NCI-H1436 (cell line): ENCODE data around the gene TOM1L1.

Experiments used
- DNase-seq: peaks from one replicate; lab custom pipeline; 2025; lab: John Stamatoyannopoulos, UW

Gene TOM1L1

GRCh38 chr17:54899201-54899600 is 1.5 kb upstream of the TOM1L1 start:
- DNase-seq = no peak

- peak; percentile 56 for DNase-seq
Measured at GRCh38 chr17:54899721-54900456, 763 bp upstream of the TOM1L1 start.

GRCh38 chr17:54901230-54901822 is 674 bp downstream of the TOM1L1 start:
- peak; percentile 74 for DNase-seq

- DNase-seq = no peak
Measured at GRCh38 chr17:54902017-54902416, 1.4 kb downstream of the TOM1L1 start.

GRCh38 chr17:54902611-54903010 is 2.0 kb downstream of the TOM1L1 start:
- DNase-seq = no peak

- DNase-seq = no peak
Measured at GRCh38 chr17:54903375-54903774, 2.7 kb downstream of the TOM1L1 start.

DNA sequence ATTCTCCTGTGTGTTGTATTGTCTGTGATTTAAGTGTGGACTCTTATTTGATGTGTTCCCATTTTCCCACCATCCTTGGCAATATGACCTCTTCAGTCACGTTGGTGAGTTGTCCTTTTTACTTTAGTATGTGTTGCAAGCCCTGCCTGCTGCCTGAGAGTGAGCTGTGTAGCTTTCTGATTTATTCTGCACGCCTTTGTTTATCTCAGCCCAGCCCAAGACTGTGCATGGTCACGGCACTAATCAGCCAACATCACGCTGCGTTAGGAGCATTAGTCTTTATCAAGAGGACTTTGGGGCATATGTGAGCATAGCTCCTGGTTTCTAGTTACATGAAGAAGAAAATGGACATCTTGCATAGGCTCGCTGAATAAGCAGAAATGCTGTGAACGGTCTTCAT is 6.0 kb downstream of the TOM1L1 start:
- no peak for DNase-seq

- DNase-seq = no peak
Measured at GRCh38 chr17:54907376-54907775, 6.7 kb downstream of the TOM1L1 start.

GRCh38 chr17:54909766-54910165 is 9.1 kb downstream of the TOM1L1 start:
- no peak for DNase-seq

DNA sequence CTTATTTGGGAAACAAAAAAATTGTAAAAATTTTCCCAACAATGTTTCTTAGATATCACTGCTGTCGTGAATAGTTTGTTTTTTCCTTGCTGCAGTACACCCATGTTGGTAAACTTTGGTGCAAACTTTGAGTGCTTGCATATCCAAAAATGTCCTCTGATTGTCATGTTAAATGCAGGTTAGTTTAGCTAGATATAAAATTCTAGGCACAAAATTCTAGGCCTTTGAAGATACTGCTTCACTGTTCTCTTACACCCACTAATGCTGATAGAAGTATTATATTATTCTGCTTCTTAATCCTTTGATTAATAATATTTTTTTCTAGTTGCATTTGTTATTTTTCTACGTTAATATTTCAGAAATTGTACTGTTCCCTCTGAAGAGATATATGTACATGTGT is 16.1 kb downstream of the TOM1L1 start:
- DNase-seq = no peak

DNA sequence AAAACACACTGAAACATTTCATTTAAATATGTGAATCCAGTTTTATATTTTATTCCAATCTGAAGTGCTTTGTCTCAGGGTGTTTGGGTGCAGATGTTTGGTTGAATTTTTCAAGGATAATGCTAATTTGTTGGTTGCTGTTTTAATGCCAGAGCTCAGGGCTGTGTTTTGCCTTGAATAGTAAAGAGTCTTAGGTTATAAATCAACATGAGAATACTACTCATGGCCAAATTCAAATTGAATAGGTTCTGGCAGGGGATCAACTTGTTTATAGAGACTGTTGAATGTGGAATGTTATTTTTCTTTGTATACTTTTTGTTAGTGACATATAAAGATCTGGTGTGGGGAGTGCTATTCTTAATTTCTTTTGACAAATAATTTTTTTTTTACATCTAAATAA is 18.8 kb downstream of the TOM1L1 start:
- DNase-seq = no peak

DNA sequence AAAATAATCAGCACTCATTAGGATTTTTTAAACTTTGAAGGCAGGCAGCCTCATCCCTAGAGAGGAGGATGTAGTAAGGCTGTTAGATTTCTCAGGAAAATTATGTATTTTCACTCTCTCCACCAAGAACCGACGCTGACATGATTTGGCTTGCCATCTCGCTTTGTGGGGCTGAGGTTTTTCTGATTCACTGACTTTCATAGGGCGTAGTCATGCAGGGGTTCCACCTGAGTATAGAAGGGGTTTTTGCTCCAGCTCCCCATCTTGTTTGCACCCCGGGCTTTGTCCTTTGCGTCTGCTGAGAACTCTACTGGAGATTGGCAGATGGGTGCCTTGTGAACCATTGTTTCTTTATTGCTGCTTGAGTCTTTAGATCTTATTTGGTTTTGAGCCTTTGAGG is 20.2 kb downstream of the TOM1L1 start:
- no peak for DNase-seq

DNA sequence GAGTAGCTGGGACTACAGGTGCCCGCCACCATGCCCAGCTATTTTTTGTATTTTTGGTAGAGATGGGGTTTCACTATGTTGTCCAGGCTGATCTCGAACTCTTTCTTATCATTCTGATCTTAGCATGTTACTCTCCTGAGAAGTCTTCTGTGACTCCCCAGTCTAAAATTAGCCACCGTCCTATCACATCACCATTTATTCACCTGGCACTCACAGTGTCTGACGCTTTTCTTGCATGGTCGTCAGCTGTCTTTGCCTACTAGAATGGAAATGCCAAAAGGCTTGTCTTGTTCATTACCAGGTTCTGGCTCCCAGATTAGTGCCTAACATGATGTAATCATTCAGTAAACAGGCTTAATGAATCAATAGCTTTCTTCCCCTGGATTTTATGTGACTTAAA is 23.8 kb downstream of the TOM1L1 start:
- no peak for DNase-seq

- no peak for DNase-seq
Measured at GRCh38 chr17:54927525-54927924, 26.9 kb downstream of the TOM1L1 start.

DNA sequence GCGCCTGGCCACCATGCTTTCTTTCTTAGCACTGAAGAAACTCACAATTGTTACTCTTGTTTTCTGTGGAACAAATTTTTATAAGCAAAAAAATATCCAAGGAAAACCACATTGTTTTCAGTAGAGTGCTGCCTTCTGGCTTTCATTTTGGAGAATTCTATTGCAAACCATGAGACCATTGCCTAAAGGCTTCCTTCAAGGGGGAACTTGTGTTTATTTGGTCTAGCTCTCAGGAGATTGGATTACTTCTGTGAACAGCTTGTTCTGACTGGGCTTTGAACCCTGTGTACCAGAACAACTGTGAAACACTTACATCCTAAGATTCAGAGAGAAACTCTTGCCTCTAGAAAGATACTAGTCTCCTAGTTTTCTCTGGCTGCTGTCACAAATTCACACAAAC is 32.1 kb downstream of the TOM1L1 start:
- DNase-seq = no peak

DNA sequence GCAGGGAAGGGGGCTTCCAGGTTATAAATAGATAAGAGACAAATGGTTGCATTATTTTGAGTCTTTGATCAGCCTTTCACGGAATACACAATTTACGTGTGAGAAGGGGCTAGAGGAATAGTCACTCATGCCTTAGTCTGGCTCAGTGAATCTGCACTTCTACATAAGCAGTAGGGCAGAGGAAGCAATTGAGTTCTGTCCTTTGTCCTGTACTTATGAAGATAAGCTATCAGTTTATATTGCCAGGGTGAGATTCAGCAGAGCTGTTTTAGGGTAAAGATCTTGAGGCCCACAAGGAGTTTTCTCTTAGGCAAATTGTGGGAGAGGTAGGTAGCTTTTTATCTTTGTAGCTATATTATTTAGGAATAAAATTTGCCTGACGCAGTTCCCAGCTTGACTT is 33.3 kb downstream of the TOM1L1 start:
- DNase-seq = no peak

DNA sequence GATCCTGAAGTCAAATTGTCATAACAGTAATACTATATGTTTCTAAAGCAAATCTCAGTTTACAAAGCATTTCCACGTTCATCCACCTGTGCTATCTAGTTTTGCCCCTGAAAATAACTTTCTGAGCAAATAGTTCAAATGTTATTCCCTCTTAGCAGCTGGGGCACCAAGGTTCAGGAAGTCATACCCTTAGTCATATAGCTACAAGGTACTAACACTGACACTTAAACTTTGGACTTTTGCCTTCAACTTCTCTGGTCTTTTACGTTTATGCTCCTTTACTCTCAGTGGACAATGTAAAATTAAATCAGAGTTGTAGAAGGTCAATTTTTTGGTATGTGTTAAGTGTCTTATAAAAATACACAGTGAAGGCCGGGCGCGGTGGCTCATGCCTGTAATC is 34.8 kb downstream of the TOM1L1 start:
- no peak for DNase-seq

DNA sequence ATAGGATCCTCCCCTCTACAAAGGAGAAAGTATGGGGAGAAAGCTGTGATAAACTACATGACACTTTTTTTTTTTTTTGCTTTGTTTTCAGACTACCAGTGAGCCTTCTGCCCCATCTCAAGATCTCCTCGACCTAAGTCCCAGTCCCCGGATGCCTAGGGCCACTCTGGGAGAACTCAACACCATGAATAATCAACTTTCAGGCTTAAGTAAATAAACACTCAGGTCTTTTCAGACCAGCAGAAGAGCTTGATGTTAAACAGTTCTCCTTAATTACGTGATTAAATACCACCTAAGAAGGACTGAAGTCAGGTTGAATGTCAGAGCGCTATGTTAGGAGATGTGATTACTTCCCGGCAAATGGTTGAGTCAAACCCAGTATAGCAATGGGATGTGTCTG is 36.4 kb downstream of the TOM1L1 start:
- no peak for DNase-seq

DNA sequence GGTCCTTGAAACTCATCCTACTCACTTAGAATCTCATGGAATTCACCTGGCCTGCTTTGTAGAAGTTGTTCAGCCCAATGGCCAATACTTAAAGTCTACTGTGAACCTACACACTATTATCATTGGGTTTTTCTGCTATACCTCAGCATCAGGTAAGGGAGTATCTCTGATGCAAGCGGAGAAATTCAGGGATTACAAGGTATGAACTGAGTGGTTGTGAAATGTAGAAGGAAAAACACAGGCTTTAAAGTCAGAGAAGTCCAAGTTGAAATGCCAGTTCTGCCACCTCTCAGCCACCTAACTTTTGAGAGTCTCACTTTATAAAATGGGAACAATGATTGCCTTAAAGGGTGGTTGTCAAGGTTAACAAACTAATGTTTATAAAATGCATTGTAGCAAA is 36.8 kb downstream of the TOM1L1 start:
- DNase-seq = no peak

DNA sequence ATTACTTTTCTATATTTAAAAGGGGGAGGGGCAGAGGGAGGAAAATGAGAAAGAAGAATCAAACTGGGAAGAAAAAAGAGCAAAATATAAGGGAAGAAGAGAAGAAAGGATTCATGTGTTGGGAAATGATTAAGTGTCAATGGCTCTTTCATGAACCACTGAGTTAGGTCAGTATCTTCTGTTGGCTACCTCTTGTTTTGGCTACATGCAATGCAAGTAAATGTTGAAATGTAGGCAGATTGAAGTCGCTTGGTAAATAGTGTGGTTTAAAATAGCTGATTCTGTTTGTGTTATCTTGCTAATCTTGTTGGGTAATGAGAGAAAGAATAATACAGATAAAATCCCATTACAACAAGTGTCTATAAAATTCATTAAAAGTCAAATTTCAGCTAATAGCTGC is 40.6 kb downstream of the TOM1L1 start:
- no peak for DNase-seq

- no peak for DNase-seq
Measured at GRCh38 chr17:54944796-54945195, 44.1 kb downstream of the TOM1L1 start.

DNA sequence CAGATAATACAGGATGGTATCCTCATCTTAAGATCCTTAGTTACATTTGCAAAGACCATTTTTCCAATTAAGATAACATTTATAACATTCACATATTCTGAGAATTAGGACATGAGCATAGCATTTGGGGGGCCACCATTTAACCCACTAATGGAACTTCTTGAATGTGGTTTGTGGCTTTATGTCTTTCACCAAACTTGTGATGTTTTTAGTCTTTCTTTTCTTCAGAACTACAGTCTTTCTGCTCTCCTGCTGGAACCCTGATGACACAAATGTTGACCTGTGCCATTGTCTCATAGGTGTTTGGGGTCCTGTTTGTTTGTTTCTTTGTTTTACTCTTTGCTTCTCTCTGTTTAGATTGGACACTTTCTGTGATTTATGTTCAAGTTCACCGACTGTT is 44.6 kb downstream of the TOM1L1 start:
- DNase-seq = no peak

- DNase-seq = no peak
Measured at GRCh38 chr17:54945671-54946070, 45.0 kb downstream of the TOM1L1 start.

GRCh38 chr17:54947396-54947795 is 46.7 kb downstream of the TOM1L1 start:
- no peak for DNase-seq
